ENCODE measurements around the gene DHCR24. TPM values are rescaled to one million over a fixed set of nuclear protein-coding genes. Genes with fewer than 3 reads are reported as not detected.

DHCR24 gene
- total and polyA plus RNA-seq, 2 of the 13 experiments (the other 11 are each of a cell fraction or from before 2014, with no cell fraction given): 374 to 448 TPM

GRCh38 chr1:54883349-54884102 is 3.5 kb downstream of the DHCR24 start (continued):
- TF ChIP-seq ATAD3A (CRISPR knock-in tag; IDR thresholded peaks at IDR 0.05) (no peak), PPARG (CRISPR knock-in tag; conservative IDR thresholded peaks at IDR 0.05) (0 out of 2 replicates have a peak, but pooled peaks have one; percentile 11), ZNF644 (CRISPR knock-in tag; IDR thresholded peaks at IDR 0.05; ENCODE audit: low read depth) (peak; percentile 37; the same call in 1 of the 2 replicates), KLF13 (CRISPR knock-in tag; IDR thresholded peaks at IDR 0.05) (no peak), MZF1 (CRISPR knock-in tag; IDR thresholded peaks at IDR 0.05; ENCODE audit: borderline replicate concordance) (no peak), ATF5 (CRISPR knock-in tag; IDR thresholded peaks at IDR 0.05; ENCODE audit: low read depth) (peak; percentile 90), IRF1 (CRISPR knock-in tag; IDR thresholded peaks at IDR 0.05; ENCODE audit: low read depth) (no peak), PREB (CRISPR knock-in tag; IDR thresholded peaks at IDR 0.05) (no peak), THAP11 (CRISPR knock-in tag; IDR thresholded peaks at IDR 0.05) (peak; percentile 57; the same call in 1 of the 2 replicates), ZBTB25 (CRISPR knock-in tag; IDR thresholded peaks at IDR 0.05) (no peak; the same call in 1 of the 2 replicates), ZNF776 (CRISPR knock-in tag; IDR thresholded peaks at IDR 0.05) (no peak), AGO2 (optimal IDR thresholded peaks at IDR 0.05; ENCODE audit: low read depth, low read length) (peak; percentile 7), ZMYM3 (CRISPR knock-in tag; IDR thresholded peaks at IDR 0.05) (no peak), ZNF746 (CRISPR knock-in tag; IDR thresholded peaks at IDR 0.05) (no peak), ZNF230 (CRISPR knock-in tag; IDR thresholded peaks at IDR 0.05) (no peak), ZNF737 (CRISPR knock-in tag; IDR thresholded peaks at IDR 0.05; ENCODE audit: borderline replicate concordance) (no peak), ZNF124 (CRISPR knock-in tag; IDR thresholded peaks at IDR 0.05) (no peak), CBX1 (IDR thresholded peaks at IDR 0.05; ENCODE audit: low read depth) (no peak), TFAP4 (IDR thresholded peaks at IDR 0.05; ENCODE audit: borderline replicate concordance, low read depth) (peak; percentile 20; the same call in 1 of the 2 replicates), ZKSCAN8 (CRISPR knock-in tag; IDR thresholded peaks at IDR 0.05; ENCODE audit: borderline replicate concordance) (no peak), ZZZ3 (CRISPR knock-in tag; IDR thresholded peaks at IDR 0.05; ENCODE audit: borderline replicate concordance) (no peak), ZNF496 (CRISPR knock-in tag; IDR thresholded peaks at IDR 0.05; ENCODE audit: insufficient replicate concordance) (no peak), ZNF691 (CRISPR knock-in tag; IDR thresholded peaks at IDR 0.05; ENCODE audit: borderline replicate concordance, low read depth) (0 out of 2 replicates have a peak, but pooled peaks have one; percentile 21)

All from HepG2 (cell line).